HEK293 (cell line): Measurements from ENCODE around the gene C16orf95.

ENCODE experiments used
- AEBP2 ChIP-seq: fragments of 450-650 bp; formaldehyde crosslinking; IDR thresholded peaks from 2 replicates; pipeline ENCODE4 v1.5.1; 2016; ENCODE audit warnings: missing biosample characterization, missing genetic modification characterization, borderline replicate concordance
- BCL11A ChIP-seq: fragments of 450-650 bp; formaldehyde crosslinking; IDR thresholded peaks from 2 replicates; pipeline ENCODE4 v1.5.1; 2016; ENCODE audit warnings: low read depth, missing biosample characterization, missing genetic modification characterization
- GLI4 ChIP-seq: fragments of 450-650 bp; formaldehyde crosslinking; IDR thresholded peaks from 2 replicates; pipeline ENCODE4 v1.5.1; 2016; ENCODE audit warnings: missing biosample characterization, missing genetic modification characterization
- HOXC10 ChIP-seq: sonication (generic); formaldehyde crosslinking; IDR thresholded peaks from 2 replicates; pipeline ENCODE4 v1.8.1; 2023; ENCODE audit warnings: mild to moderate bottlenecking, missing genetic modification reagents
- KLF9 ChIP-seq: fragments of 450-650 bp; formaldehyde crosslinking; IDR thresholded peaks from 2 replicates; pipeline ENCODE4 v1.5.1; 2016; ENCODE audit warnings: missing biosample characterization, missing genetic modification characterization, low read depth
- PRDM2 ChIP-seq: fragments of 450-650 bp; formaldehyde crosslinking; IDR thresholded peaks from 2 replicates; pipeline ENCODE4 v1.5.1; 2016; ENCODE audit warnings: missing biosample characterization, missing genetic modification characterization, borderline replicate concordance
- TCF7L2 ChIP-seq: IDR thresholded peaks from 2 replicates; pipeline ENCODE4 v1.6.1; 2011; ENCODE audit warnings: low read depth, mild to moderate bottlenecking, inconsistent platforms, low read length, moderate library complexity, borderline replicate concordance
- WT1 ChIP-seq: fragments of 450-650 bp; formaldehyde crosslinking; IDR thresholded peaks from 2 replicates; pipeline ENCODE4 v1.5.1; 2016; ENCODE audit warnings: missing biosample characterization, missing genetic modification characterization
- ZBTB11 ChIP-seq: fragments of 450-650 bp; formaldehyde crosslinking; conservative IDR thresholded peaks from 2 replicates; pipeline ENCODE4 v1.5.1; 2016; ENCODE audit warnings: low read depth, missing biosample characterization, missing genetic modification characterization
- ZBTB7A ChIP-seq: fragments of 450-650 bp; formaldehyde crosslinking; IDR thresholded peaks from 2 replicates; pipeline ENCODE4 v1.5.1; 2016; ENCODE audit warnings: low read depth, missing biosample characterization, missing genetic modification characterization
- ZNF114 ChIP-seq: fragments of 450-650 bp; formaldehyde crosslinking; IDR thresholded peaks from 2 replicates; pipeline ENCODE4 v1.5.0; 2017; ENCODE audit warnings: missing biosample characterization, missing genetic modification characterization
- ZNF157 ChIP-seq: fragments of 450-650 bp; formaldehyde crosslinking; IDR thresholded peaks from 2 replicates; pipeline ENCODE4 v1.5.1; 2016; ENCODE audit warnings: missing biosample characterization, missing genetic modification characterization
- ZNF221 ChIP-seq: fragments of 450-650 bp; formaldehyde crosslinking; IDR thresholded peaks from 2 replicates; pipeline ENCODE4 v1.5.1; 2017; ENCODE audit warnings: missing biosample characterization, missing genetic modification characterization, borderline replicate concordance
- ZNF266 ChIP-seq: fragments of 450-650 bp; formaldehyde crosslinking; IDR thresholded peaks from 2 replicates; pipeline ENCODE4 v1.5.1; 2016; ENCODE audit warnings: missing biosample characterization, missing genetic modification characterization, low read depth
- ZNF280C ChIP-seq: fragments of 450-650 bp; formaldehyde crosslinking; IDR thresholded peaks from 2 replicates; pipeline ENCODE4 v1.5.1; 2016; ENCODE audit warnings: missing biosample characterization, missing genetic modification characterization
- ZNF423 ChIP-seq: fragments of 450-650 bp; formaldehyde crosslinking; IDR thresholded peaks from 2 replicates; pipeline ENCODE4 v1.5.1; 2016; ENCODE audit warnings: missing biosample characterization, missing genetic modification characterization
- ZNF548 ChIP-seq: fragments of 450-650 bp; formaldehyde crosslinking; IDR thresholded peaks from 2 replicates; pipeline ENCODE4 v1.5.1; 2016; ENCODE audit warnings: missing biosample characterization, missing genetic modification characterization
- ZNF596 ChIP-seq: fragments of 450-650 bp; IDR thresholded peaks from 2 replicates; pipeline ENCODE4 v1.5.0; 2018; ENCODE audit warnings: missing biosample characterization, mild to moderate bottlenecking, missing genetic modification characterization, moderate library complexity
- ZNF645 ChIP-seq: fragments of 450-650 bp; formaldehyde crosslinking; IDR thresholded peaks from 2 replicates; pipeline ENCODE4; 2016; ENCODE audit warnings: missing biosample characterization, missing genetic modification characterization
- ZNF701 ChIP-seq: fragments of 450-650 bp; formaldehyde crosslinking; IDR thresholded peaks from 2 replicates; pipeline ENCODE4 v1.5.1; 2016; ENCODE audit warnings: missing biosample characterization, missing genetic modification characterization
- ZNF704 ChIP-seq: fragments of 450-650 bp; formaldehyde crosslinking; IDR thresholded peaks from 2 replicates; pipeline ENCODE4 v1.5.1; 2016; ENCODE audit warnings: missing biosample characterization, missing genetic modification characterization
- ZNF830 ChIP-seq: fragments of 450-650 bp; IDR thresholded peaks from 2 replicates; pipeline ENCODE4 v1.5.0; 2018; ENCODE audit warnings: missing biosample characterization, missing genetic modification characterization, low read depth, mild to moderate bottlenecking, moderate library complexity
- ZNF837 ChIP-seq: fragments of 450-650 bp; formaldehyde crosslinking; IDR thresholded peaks from 2 replicates; pipeline ENCODE4 v1.5.1; 2016; ENCODE audit warnings: missing biosample characterization, missing genetic modification characterization
- ZSCAN16 ChIP-seq: fragments of 450-650 bp; formaldehyde crosslinking; IDR thresholded peaks from 2 replicates; pipeline ENCODE4 v1.5.1; 2016; ENCODE audit warnings: missing biosample characterization, missing genetic modification characterization

Gene C16orf95

GRCh38 chr16:87316923-87317749, at the start of gene C16orf95 (continued):
- no peak for TF ChIP-seq ZNF114 (tag by site-specific recombination)
- TF ChIP-seq ZNF157 (tag by site-specific recombination), result no peak
- no peak for TF ChIP-seq GLI4 (tag by site-specific recombination)
- no peak for TF ChIP-seq HOXC10 (CRISPR knock-in tag)
- TF ChIP-seq ZNF837 (tag by site-specific recombination), result no peak; the same call in 1 of the 2 replicates
- TF ChIP-seq ZNF701 (tag by site-specific recombination), result no peak
- TF ChIP-seq KLF9 (tag by site-specific recombination), result peak; percentile 48; the same call in 1 of the 2 replicates
- TF ChIP-seq ZSCAN16 (tag by site-specific recombination), result no peak
- no peak for TF ChIP-seq ZNF548
- peak; percentile 14; the same call in 1 of the 2 replicates for TF ChIP-seq ZBTB11 (tag by site-specific recombination)
- no peak for TF ChIP-seq TCF7L2
- TF ChIP-seq ZNF221 (tag by site-specific recombination), result no peak
- TF ChIP-seq ZNF830 (tag by site-specific recombination), result no peak
- no peak for TF ChIP-seq ZNF266 (tag by site-specific recombination)
- TF ChIP-seq ZNF596 (tag by site-specific recombination), result no peak
- no peak for TF ChIP-seq AEBP2
- no peak for TF ChIP-seq PRDM2 (tag by site-specific recombination)
- peak; percentile 37; the same call in 1 of the 2 replicates for TF ChIP-seq BCL11A (tag by site-specific recombination)
- TF ChIP-seq ZNF423 (tag by site-specific recombination), result no peak
- no peak for TF ChIP-seq WT1 (tag by site-specific recombination)
- no peak for TF ChIP-seq ZNF645 (tag by site-specific recombination)
- no peak for TF ChIP-seq ZNF280C (tag by site-specific recombination)
- TF ChIP-seq ZBTB7A (tag by site-specific recombination), result no peak
- no peak for TF ChIP-seq ZNF704
